NCI-H2196 (cell line): ENCODE results near the gene SPATS2.

Source experiments
- DNase-seq: peaks from one replicate; lab custom pipeline; 2025; ENCODE audit not compliant: unreplicated experiment; lab: John Stamatoyannopoulos, UW

The SPATS2 gene

GRCh38 chr12:49552014-49552413, 184.8 kb downstream of the SPATS2 start:
- DNase-seq: no peak

DNA sequence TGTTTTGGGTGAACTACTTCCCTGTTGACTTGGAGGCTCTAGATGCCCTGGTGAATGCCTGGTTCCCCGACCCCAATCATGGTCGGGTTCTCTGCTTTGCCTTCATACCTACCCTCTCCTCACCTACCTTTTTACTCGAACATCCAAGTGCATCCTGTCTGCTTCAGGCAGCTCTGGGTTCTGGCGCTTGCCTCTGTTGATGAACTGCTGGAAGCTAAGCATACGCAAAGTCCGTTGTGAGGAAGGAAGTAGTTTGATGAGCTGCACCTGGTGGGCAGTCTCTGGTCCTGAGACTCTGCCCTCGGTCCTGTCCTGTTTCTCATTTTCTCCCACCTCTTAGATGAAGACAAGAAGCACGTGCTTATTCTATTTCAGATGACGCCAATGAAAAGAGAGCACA, 185.2 kb downstream of the SPATS2 start:
- DNase-seq: no peak

DNA sequence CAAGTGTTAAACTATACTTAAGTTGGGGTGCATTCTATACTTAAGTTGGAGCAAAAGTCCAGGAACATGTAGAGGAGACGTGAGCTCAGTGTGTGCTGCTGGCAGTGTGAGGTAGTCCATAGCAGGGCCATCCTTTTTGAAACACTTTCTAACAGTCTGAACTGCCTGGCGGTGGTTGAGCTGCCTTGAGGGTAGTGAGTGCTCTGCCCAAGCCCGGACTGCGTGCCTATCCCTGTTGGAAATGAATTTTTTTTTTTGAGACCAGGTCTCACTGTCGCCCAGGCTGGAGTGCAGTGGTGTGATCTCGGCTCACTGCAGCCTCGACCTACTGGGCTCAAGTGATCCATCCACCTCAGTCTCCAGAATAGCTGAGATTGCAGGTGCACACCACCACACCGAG, 185.6 kb downstream of the SPATS2 start:
- no peak for DNase-seq

DNA sequence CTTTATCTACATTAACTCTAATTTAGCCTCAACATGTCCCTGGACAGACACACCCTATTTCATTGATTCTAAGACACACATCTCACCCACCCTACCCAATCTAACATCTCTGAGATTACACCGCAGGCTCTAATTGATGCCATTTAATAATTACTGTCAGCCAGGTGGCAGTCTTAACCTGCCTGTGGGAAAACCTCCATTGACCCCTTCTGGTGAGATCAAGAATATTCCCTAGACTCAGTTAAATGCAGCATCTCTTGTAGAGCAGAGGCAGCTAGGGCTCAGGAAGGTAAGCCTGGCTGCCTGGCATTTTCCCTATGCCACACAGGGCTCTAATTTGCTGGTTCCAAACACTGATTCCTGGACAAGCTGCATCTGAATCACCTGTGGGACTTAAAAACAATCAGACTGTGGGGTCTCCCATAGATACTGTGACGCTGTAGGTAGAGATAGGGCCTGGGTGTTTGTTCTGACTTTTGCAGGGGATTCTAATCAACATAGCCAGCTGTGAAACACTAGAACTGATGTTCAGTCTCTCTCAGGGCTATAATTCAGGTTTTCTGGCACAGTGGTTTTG, 186.3 kb downstream of the SPATS2 start:
- DNase-seq: peak; percentile 63

DNA sequence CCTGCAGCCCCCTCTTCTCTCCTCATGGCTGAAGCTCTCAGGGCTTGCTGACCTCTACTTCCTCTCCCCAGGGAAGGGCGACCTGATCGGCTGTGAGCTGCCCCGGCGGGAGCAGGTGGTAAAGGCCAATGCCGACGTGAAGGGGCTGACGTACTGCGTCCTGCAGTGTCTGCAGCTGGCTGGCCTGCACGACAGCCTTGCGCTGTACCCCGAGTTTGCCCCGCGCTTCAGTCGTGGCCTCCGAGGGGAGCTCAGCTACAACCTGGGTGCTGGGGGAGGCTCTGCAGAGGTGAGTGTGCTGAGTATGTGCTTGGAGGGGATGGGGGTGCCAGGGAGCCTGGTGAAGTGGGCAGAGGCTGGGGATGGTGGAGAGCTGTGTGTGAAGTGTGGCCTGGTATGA, 187.0 kb downstream of the SPATS2 start:
- no peak for DNase-seq

- DNase-seq: no peak
Observed at GRCh38 chr12:49555631-49556390, 188.5 kb downstream of the SPATS2 start.

GRCh38 chr12:49556391-49557186, 189.3 kb downstream of the SPATS2 start:
- DNase-seq: no peak

- DNase-seq: no peak
Observed at GRCh38 chr12:49557187-49557916, 190.1 kb downstream of the SPATS2 start.

GRCh38 chr12:49557917-49558215, 190.6 kb downstream of the SPATS2 start:
- DNase-seq: peak; percentile 39

DNA sequence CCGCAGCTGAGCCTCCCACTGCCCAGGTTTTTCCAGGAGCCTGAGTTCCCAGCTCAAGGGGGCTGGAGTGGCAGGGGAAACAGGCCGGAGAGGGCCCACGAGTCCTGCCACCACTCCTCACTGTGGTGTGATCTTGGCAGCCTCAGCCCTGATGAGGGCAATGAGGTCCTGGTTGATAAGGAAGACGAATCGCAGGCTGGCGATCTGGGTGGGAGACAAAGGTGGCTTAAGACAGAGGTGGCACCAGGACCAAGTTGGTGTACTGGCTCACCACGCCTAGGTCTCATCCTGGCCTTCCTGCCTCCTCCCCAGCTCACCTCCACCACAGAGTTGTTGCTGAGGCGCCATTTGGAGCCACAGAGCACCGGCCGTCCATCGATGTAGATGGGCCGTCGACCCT, 191.3 kb downstream of the SPATS2 start:
- no peak for DNase-seq

DNA sequence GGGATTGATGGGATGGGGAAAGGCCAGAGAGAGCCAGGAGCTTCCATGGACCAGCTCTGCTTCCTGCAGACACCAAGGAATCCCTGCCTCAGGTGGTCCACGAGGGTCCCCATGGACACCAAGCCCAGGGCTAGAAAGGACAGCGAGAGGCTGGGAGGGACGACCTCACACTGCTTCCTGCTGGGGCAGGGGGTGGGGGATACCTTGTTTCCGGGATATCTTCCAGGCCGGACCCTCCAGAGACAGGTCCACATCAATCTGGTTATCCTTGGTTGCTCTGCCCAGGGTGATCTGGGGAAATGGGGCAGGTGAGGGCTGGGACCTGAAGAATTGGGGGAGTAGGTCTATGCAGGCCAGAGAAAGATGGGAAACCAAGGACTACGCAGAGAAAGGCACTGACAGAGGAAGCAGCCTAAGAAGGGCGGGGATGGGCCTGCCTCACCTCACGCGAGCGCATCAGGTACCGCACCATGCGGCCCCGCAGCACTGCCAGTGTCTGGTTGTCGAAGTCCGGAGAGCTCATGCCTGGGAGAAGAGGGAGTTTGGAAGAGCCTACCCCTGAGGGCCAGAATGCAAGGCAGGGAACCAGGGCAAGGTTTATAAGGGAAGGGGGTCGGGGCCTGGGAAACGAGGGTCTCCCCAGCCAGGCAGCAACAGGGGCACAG, 191.9 kb downstream of the SPATS2 start:
- no peak for DNase-seq

DNA sequence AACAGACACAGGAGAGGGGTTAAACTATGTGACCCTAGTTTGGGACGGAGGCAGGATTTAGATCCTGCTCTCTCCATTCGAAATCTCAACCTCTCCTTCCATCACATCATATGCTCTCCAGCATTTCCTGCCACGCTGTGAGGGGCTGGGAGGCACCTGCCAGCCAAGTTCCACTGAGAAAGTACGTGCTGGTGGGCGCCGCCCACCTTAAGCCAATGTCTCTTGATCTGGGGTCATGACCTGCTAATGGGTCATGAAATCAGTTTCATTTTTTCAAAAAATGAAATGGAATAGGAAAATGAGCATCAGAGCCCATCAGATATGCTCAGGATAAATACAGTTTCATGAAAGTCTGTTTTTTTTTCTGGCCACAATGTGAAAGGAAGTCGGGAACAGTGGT, 193.4 kb downstream of the SPATS2 start:
- DNase-seq: no peak

GRCh38 chr12:49562233-49562632, 195.0 kb downstream of the SPATS2 start:
- no peak for DNase-seq

GRCh38 chr12:49562831-49563230, 195.6 kb downstream of the SPATS2 start:
- no peak for DNase-seq

GRCh38 chr12:49563951-49564685, 196.9 kb downstream of the SPATS2 start:
- DNase-seq: no peak

- no peak for DNase-seq
Observed at GRCh38 chr12:49564686-49565405, 197.6 kb downstream of the SPATS2 start.

- DNase-seq: no peak
Observed at GRCh38 chr12:49565406-49566265, 198.4 kb downstream of the SPATS2 start.

DNA sequence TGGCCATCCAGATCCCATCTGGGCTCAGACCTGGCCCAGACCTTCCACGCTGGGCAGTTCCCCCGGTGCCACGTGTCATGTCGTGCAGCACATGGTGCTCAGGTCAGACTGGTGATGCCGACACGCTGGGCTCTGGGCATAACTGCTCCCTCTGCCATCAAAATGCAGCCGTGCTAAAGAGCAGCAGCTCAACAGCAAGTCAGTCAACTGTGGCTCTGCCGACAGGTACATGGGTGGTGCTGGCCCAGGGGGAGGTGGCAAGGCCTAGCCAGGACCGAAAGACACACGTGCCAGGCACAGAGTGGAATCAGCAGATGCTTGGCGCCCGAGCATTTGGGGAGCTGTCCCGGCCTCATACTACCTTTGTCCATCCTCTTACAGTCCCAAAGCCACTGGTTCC, 199.1 kb downstream of the SPATS2 start:
- DNase-seq: no peak

DNA sequence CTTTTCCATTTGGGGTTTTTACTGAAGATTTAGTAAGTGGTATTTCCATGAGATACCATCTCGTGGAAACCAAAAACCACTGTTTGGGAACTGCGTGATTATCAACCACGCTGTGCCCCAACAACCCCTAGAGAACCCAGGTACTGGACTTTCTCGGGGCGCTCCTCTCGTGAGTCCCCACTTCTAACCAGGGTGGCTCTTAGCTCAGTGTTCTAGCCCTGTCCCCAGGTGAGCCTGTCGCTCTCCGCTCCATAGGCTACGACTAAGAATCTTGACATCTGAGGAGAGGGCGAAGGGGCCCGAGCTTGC, 200.0 kb downstream of the SPATS2 start:
- no peak for DNase-seq
